ENCODE data around the gene MORN1.

The MORN1 gene

DNA sequence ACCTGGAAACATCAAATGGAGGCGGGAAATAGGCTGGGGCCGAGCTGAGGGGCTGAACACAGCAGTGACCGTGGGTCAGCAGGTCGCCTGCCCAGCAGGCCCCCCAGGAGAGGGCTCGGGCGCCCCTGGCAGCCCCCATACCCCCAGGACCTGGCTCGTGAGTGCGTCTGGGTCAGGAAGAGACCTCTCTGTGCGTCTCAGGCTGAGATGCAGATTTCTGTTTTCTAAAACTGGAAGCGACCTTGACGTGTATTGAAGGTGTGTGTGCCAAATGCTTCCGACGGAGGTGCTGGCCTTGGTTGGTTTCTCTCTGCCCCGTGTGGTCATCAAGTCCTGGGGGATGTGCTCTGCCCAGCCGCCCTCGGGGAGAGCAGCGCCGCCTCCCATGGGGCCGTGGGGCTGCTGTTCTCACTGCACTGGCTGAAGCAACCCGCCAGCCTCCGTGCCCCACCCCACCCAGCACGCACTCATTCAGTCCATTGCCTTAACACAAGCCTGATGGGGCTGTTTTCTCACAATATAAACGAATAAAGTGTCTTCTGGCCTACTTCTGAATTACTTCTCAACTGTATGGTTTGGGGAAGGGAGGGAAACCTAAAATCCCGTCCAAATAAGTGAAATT lies 13.6 kb upstream of the MORN1 start:
- no peak for DNase-seq (ENCODE audit: low read depth in 3 of 3)

DNA sequence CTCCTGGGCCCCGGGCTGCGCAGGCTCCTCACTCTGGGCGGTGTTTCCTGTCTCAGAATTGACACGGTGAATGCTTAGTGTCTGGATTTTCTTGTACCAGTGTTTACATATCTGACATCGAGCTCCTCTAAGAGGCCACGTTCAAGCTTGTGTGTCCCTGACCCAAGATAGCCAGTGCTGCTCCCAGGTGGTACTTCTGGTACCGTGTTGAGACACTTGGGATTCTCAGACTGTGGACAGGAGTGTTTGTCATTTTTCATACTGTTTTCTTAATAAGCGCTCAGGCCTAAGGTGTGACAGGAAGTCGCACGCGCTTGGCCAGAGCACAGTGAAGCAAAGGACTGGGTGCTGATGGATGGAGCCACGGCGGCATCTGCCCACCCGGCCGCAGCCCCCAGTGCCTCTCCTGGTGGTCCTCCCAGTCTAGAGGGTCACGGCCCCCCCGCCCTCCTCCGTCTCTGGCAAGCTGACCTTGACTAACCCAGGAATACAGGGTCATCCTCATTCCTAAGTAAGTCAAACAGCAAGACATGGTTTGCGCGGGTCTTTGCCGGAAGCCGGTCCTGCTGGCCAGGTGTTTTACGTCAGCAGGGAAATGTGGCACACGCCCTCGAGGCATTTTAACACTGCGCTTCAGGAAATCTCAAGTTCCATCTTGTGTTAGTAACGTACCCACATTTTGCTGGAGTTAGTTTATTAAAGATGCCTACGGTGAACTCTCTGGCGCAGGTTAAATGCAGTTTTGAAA lies 13.0 kb upstream of the MORN1 start:
- no peak for DNase-seq (ENCODE audit: low read depth in 3 of 3)

GRCh38 chr1:2403273-2403672 lies 11.9 kb upstream of the MORN1 start:
- DNase-seq (ENCODE audit: low read depth in 3 of 3), result no peak

DNA sequence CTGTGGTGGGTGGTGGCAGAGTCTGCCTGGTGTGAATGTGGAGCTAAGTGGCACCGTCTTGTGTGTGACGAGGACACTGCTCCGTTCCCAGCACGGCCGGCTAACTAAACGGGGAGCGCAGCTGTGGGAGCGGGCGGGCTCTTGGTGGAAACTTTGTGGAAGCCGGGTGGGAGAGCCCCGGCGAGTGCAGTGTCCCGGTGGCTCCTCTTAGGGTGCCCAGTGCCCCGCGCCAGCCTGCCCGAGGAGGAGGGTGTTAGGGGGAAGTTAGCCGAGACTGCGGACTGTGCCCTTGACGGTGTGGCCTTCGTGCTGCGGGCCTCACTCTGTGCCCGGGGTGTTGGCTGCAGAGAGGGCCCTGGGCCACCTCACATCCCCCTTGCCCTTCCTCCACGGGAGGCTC lies 11.1 kb upstream of the MORN1 start:
- DNase-seq (ENCODE audit: low read depth in 3 of 3), result no peak

GRCh38 chr1:2400950-2401649 lies 9.7 kb upstream of the MORN1 start:
- DNase-seq (ENCODE audit: low read depth in 3 of 3), result no peak

- no peak for DNase-seq (ENCODE audit: low read depth in 3 of 3)
These were observed 9.2 kb upstream of the MORN1 start for GRCh38 chr1:2400576-2400909.

DNA sequence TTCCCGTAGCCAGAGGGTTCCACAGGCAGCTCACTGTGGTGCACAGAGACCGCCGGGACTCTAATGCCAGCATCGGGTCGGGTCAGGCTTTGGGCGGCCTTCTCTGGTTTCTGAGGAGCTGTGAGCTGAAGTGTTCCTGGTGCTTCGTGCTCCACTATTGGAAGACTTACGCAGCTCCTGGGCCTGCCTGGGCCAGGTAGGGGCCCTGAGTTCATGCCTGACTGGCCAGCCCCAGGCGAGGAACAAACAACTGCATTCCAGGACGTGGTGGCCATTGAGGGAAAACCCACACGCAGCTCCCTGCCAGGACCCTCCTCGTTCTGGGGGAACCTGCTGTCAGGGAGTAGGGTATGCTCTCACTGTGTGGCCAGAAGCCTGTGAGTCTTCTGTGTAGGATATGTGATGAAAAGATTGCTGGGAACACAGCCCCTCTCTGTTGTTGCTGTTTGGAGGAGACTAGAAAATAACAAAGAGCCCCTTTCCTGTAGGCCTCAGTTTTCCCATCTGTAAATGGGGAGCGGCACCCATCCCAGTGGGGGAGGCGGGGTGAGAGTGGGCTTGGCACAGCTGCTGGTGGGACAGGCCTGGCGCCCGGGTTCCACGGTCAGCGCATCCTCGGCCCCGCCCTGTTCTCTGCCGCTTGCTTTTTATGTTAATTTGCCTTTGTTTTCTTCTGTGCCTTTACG lies 8.7 kb upstream of the MORN1 start:
- no peak for DNase-seq (ENCODE audit: low read depth in 3 of 3)

DNA sequence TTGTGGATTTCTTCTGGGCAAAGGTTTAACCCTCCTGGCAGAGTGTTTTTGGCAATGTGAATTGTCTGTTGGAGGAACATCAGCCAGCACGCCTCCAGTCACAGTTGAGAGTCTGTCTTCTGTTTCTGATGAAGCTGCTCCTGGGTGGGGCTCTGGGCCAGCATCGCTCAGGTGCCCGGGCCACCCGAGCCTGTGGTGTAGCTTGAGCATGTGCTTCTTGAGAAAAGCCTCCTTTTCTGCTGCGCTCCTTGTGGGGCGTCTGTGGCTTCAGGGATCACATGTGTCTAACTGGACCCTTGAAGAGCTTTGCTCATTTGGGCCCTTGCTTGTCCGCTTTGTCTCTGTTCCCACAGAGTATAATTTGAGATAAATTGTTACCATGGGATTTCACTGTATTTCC lies 7.5 kb upstream of the MORN1 start:
- no peak for DNase-seq (ENCODE audit: low read depth in 3 of 3)

DNA sequence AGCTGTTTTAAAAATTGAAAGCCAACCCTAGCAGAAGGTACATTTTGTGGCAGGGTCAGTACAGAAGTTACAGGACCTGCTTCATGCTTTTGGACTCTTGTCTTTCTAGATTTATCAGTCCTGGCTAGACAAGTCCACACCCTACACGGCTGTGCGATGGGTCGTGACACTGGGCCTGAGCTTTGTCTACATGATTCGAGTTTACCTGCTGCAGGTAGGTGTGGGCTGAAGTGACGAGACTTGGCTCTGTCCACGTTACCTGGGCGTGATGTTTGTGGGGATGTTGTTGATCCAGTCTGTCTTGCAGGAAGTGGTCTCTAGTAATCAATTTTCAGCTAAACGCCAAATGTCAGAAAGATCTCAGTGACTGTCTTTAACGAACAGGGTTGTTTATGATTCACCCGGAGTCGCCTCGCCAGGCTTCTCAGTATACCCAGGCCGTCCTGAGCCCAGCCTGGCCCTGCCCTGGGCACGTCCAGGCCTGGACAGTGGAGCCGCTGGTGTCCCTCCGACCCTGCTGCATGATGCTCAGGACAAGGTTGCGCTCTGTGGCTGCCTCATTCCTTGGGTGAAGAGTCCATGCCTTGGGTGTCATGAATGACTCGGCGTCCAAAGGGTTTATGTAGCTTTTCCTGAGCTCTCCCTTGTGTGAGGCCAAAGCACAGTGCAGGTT lies 5.8 kb upstream of the MORN1 start:
- no peak for DNase-seq (ENCODE audit: low read depth in 3 of 3)

DNA sequence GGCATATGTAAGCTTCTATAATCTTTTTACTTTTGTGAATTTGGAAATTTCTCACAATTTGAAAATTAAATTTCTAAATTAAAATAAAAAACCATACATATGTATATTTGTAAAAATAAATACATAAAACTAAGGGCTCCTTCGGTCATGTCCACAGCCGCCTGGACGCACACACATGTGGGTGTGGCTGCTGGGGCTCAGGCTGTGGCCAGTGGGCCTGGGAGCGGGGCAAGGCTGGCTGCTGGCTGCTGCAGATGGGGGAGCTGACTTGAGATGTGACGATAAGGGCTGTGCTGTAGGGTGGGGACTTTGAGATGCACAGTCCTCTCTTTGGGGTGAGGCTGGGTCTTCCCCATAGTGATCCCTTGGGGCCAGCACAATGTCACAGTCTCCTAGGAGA lies 5.1 kb upstream of the MORN1 start:
- no peak for DNase-seq (ENCODE audit: low read depth in 3 of 3)

DNA sequence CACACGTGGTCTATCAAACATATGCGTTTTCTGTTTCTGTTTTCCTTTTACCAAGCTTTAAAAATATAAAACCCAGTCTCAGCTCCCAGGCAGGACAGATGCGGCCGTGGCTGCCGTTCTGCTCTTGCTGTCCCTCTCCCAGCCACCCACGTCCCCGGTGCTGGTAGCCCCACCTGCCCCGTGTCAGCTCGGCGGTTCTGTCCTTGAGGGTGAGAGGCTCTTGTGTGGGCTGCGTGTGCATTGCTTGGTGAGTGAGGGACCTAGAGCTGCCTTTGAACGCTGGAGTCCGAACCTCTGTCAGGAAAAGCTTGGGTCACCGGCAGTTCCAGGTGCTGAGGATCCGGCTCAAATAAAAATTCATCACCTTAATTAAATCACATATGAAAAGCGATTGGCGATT lies 4.7 kb upstream of the MORN1 start:
- DNase-seq (ENCODE audit: low read depth in 3 of 3), result no peak

- DNase-seq (ENCODE audit: low read depth in 3 of 3), result no peak
These were observed 3.9 kb upstream of the MORN1 start for GRCh38 chr1:2395245-2395644.

GRCh38 chr1:2394761-2395160 lies 3.4 kb upstream of the MORN1 start:
- DNase-seq (ENCODE audit: low read depth in 3 of 3), result no peak

DNA sequence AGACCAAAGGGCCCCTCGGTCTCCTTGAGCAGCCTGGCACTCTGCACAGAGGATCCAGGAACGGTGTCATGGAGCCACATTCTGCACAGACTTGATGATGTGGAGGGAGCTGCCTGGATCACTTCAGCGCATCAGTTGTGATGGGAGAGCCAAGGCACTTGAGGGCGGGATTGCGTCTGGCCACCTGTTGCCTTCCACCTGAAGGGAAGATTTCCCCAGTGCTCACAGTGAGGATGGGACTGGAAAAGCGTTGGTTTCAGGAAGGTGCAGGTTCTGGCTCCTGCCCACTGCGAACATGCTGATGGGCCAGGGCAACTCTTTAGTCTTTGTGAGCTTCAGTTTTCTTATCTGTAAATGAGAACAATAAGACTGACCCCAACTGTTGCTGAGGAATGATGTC lies 2.9 kb upstream of the MORN1 start:
- DNase-seq (ENCODE audit: low read depth in 3 of 3), result no peak

GRCh38 chr1:2393471-2393877 lies 2.1 kb upstream of the MORN1 start:
- DNase-seq (ENCODE audit: low read depth in 3 of 3), result no peak

DNA sequence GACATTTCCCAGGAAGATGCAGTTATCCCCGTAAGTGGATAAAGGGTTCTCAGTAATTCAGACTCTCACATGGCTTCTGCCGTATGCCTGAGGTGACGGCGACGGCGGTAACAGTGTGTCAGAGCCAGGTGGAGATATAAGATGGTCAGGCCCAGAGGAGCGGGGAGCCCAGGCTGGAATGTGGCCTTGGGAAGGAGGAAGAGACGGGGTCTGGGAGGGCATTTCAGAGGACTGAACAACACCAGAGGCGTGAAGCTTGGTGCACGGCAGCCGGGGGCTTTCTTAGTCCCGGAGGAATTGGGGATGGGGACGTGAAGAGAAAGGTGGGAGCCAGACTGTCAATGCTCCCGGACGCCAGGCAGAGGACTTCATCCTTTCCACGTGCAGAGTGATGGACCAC lies 1.3 kb upstream of the MORN1 start:
- no peak for DNase-seq (ENCODE audit: low read depth in 3 of 3)

DNA sequence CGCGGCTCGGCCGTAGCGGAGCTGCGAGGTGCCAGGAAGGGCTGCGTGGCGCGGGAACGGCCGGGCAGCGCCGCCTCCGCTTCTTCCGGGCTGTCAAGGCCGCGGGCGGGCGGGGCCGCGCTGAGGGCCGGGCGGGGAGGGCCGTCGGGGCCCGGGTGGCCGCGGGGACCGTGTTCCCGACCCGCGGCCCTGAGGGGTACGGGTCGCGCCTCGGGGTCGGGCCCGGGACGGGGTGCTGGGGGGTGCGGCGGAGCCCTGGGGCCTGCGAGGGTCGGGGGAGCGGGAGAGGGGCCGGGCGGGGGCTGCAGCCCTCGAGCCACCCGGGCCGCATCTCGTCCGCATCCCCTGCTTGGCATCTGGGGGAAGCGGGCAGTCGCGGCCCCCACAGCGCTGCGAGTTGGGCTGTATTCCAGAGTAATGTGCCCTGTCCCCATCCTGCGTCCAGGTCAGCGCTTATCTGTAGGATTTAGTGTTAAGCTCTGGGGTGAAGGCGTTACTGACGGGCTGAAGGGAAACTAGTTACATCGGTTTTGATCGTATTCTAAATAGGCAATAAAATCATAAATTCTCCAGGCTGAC lies 666 bp upstream of the MORN1 start:
- DNase-seq (ENCODE audit: low read depth in 3 of 3), result no peak

DNA sequence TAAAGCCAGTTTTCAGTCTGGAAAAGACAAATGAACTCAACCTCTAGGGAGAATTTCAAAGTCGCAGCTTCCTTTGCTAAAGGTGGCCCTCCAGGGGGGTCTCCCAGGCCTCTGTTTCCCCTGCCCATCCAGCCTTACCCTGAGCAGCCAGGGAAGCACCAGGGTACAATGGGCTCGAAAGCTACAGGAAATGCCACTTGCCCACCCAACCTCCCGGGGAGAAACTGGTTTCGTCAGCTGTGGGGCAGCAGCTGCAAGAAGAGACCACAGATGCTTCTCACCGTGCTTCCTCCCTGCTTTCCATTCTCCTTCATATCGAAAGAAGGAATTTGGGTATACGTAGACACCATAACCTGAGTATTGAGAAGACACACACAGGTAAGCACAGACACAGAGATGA lies 1.7 kb downstream of the MORN1 start:
- DNase-seq (ENCODE audit: low read depth in 3 of 3), result no peak

- no peak for DNase-seq (ENCODE audit: low read depth in 3 of 3)
These were observed 3.1 kb downstream of the MORN1 start for GRCh38 chr1:2388004-2388913.
